Ishikawa (cell line): ENCODE measurements around the gene MYRIP.

Source experiments
- CEBPB ChIP-seq: IDR thresholded peaks from 2 replicates; pipeline ENCODE4 v1.6.1; 2012
- CREB1 ChIP-seq: IDR thresholded peaks from 2 replicates; pipeline ENCODE4 v1.6.1; 2012; ENCODE audit warnings: low read depth
- EGR1 ChIP-seq: IDR thresholded peaks from 2 replicates; pipeline ENCODE4 v1.6.1; 2012
- EP300 ChIP-seq: IDR thresholded peaks from 2 replicates; pipeline ENCODE4 v1.6.1; 2012; ENCODE audit warnings: borderline replicate concordance
- FOXM1 ChIP-seq: IDR thresholded peaks from 2 replicates; pipeline ENCODE4 v1.6.1; 2012; ENCODE audit warnings: low read depth, borderline replicate concordance
- MAX ChIP-seq: IDR thresholded peaks from 2 replicates; pipeline ENCODE4 v1.6.1; 2012
- NFIC ChIP-seq: IDR thresholded peaks from 2 replicates; pipeline ENCODE4 v1.6.1; 2012
- RAD21 ChIP-seq: IDR thresholded peaks from 2 replicates; pipeline ENCODE4 v1.6.1; 2012; ENCODE audit warnings: low read depth
- TAF1 ChIP-seq: IDR thresholded peaks from 2 replicates; pipeline ENCODE4 v1.6.1; 2012; ENCODE audit warnings: low read depth, mild to moderate bottlenecking
- TCF12 ChIP-seq: IDR thresholded peaks from 2 replicates; pipeline ENCODE4 v1.6.1; 2012; ENCODE audit warnings: low read depth
- TEAD4 ChIP-seq: IDR thresholded peaks from 2 replicates; pipeline ENCODE4 v1.6.1; 2012
- YY1 ChIP-seq: IDR thresholded peaks from 2 replicates; pipeline ENCODE4 v1.6.1; 2012; ENCODE audit warnings: low read depth
- ZBTB7A ChIP-seq: IDR thresholded peaks from 2 replicates; pipeline ENCODE4 v1.6.1; 2012; ENCODE audit warnings: low read depth
- TF ChIP-seq, protein P1 (sequence below): IDR thresholded peaks from 2 replicates; pipeline ENCODE4 v1.6.1; 2012
- TF ChIP-seq, protein P2 (sequence below): IDR thresholded peaks from 2 replicates; pipeline ENCODE4 v1.6.1; 2012; ENCODE audit warnings: low read depth, mild to moderate bottlenecking

The MYRIP gene

GRCh38 chr3:39941931-39942330, 132.5 kb downstream of the MYRIP start:
- TF ChIP-seq YY1 = no peak
- TF ChIP-seq NFIC = no peak
- no peak for TF ChIP-seq CEBPB
- TF ChIP-seq, protein P1, sequence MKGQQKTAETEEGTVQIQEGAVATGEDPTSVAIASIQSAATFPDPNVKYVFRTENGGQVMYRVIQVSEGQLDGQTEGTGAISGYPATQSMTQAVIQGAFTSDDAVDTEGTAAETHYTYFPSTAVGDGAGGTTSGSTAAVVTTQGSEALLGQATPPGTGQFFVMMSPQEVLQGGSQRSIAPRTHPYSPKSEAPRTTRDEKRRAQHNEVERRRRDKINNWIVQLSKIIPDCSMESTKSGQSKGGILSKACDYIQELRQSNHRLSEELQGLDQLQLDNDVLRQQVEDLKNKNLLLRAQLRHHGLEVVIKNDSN = no peak
- no peak for TF ChIP-seq EP300
- no peak for TF ChIP-seq RAD21
- no peak for TF ChIP-seq TEAD4
- TF ChIP-seq TAF1 = no peak
- TF ChIP-seq FOXM1 = no peak
- TF ChIP-seq TCF12 = no peak
- TF ChIP-seq, protein P2, sequence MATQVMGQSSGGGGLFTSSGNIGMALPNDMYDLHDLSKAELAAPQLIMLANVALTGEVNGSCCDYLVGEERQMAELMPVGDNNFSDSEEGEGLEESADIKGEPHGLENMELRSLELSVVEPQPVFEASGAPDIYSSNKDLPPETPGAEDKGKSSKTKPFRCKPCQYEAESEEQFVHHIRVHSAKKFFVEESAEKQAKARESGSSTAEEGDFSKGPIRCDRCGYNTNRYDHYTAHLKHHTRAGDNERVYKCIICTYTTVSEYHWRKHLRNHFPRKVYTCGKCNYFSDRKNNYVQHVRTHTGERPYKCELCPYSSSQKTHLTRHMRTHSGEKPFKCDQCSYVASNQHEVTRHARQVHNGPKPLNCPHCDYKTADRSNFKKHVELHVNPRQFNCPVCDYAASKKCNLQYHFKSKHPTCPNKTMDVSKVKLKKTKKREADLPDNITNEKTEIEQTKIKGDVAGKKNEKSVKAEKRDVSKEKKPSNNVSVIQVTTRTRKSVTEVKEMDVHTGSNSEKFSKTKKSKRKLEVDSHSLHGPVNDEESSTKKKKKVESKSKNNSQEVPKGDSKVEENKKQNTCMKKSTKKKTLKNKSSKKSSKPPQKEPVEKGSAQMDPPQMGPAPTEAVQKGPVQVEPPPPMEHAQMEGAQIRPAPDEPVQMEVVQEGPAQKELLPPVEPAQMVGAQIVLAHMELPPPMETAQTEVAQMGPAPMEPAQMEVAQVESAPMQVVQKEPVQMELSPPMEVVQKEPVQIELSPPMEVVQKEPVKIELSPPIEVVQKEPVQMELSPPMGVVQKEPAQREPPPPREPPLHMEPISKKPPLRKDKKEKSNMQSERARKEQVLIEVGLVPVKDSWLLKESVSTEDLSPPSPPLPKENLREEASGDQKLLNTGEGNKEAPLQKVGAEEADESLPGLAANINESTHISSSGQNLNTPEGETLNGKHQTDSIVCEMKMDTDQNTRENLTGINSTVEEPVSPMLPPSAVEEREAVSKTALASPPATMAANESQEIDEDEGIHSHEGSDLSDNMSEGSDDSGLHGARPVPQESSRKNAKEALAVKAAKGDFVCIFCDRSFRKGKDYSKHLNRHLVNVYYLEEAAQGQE = no peak
- TF ChIP-seq CREB1 = no peak
- no peak for TF ChIP-seq MAX
- no peak for TF ChIP-seq EGR1
- TF ChIP-seq ZBTB7A = no peak

- TF ChIP-seq EP300 (no peak), YY1 (no peak), EGR1 (no peak), TAF1 (no peak)
These were observed 151.2 kb downstream of the MYRIP start for GRCh38 chr3:39960515-39961191.

DNA sequence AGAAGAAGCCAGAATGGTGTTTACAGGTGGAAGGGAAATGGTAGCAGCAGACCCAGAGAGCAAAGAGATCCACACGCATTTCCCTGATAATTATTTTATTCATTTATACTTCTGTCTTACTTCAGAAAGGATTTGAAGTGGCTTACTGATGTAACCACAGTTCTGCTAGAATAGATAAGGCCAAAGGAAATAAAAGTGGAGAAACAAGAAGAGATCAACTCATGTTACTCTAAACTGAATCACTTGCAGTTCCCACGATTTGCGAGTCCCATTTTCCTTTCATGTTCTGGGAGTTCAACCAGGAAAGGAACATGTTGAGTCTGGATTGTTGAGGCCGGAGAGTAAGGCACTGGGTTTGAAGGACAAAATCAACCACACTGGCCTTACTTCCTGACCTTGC, 151.8 kb downstream of the MYRIP start:
- TF ChIP-seq ZBTB7A (no peak), EGR1 (no peak), CREB1 (no peak), FOXM1 (no peak), NFIC (no peak), TCF12 (no peak), YY1 (no peak)
- TF ChIP-seq, protein P2 = no peak
- TF ChIP-seq, protein P1 = no peak

DNA sequence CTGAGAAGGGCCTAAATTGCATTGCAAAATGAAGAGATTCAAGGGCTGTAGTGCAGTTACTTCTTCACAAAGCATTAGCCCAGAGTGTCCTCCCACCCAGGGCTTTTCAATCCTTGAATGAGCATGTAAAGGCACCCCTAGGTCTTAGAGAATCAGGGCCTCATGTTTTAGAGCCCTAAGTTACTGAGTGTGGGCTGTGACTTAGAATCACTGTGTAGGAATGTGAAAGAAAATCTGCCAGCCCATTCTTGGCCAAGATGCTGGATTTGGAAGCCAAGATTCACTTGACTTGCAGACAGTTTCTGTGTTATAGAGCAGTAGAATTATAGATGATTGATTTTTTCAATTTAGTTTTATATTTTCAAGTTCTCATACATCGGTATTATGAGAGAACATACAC, 153.2 kb downstream of the MYRIP start:
- TF ChIP-seq CEBPB (no peak), EGR1 (no peak), CREB1 (no peak), EP300 (no peak), YY1 (no peak), FOXM1 (no peak), NFIC (no peak), ZBTB7A (no peak), TEAD4 (no peak), RAD21 (no peak), TCF12 (no peak), TAF1 (no peak), MAX (no peak)
- TF ChIP-seq, protein P2 = no peak
- TF ChIP-seq, protein P1 = no peak
